ENCODE results near the gene ROPN1L. TPM values are rescaled to one million over a fixed set of nuclear protein-coding genes. Genes with fewer than 3 reads are reported as not detected.
"Not testable (repeated sequence)": the region's sequence is repeated elsewhere in the genome, so short reads cannot be mapped to it uniquely, and the experiment has no call there.

ROPN1L gene
- total and polyA plus RNA-seq, 3 donors from 2014 or later, result 199 to 538 (median 333) TPM

- H3K27me3 ChIP-seq, result no peaks in the 10 kb centered on the region
- H3K36me3 ChIP-seq (ENCODE audit: low read depth, missing control alignments), result no peaks in the 10 kb centered on the region
- H3K4me1 ChIP-seq, result no peaks in the 10 kb centered on the region
- intact Hi-C loops (cut with DNase I; ENCODE audit: low total_unique reads), result no loop called here
- no peak overlapping the region for H3K27ac ChIP-seq
- WGBS, 2 donors, result 66 to 67% methylated on average over 8 of the region's 8 CpGs
- no peak for DNase-seq
- no peak for TF ChIP-seq CTCF (IDR thresholded peaks at IDR 0.05)
- no peak for TF ChIP-seq POLR2A (IDR thresholded peaks at IDR 0.05)
- no peaks in the 10 kb centered on the region for H3K9me3 ChIP-seq
- H3K4me3 ChIP-seq, result no peak overlapping the region
Measured at GRCh38 chr5:10489810-10490426, 48.2 kb downstream of the ROPN1L start.

GRCh38 chr5:10490927-10491672, 49.4 kb downstream of the ROPN1L start:
- WGBS, 2 donors, result 78 to 82% methylated on average over 14 of the region's 14 CpGs
- TF ChIP-seq POLR2A (IDR thresholded peaks at IDR 0.05) (no peak), CTCF (IDR thresholded peaks at IDR 0.05) (no peak)
- no peaks in the 10 kb centered on the region for H3K27me3 ChIP-seq
- DNase-seq, result no peak
- intact Hi-C loops (cut with DNase I; ENCODE audit: low total_unique reads), result no loop called here
- no peaks in the 10 kb centered on the region for H3K9me3 ChIP-seq
- no peak overlapping the region for H3K27ac ChIP-seq
- no peaks in the 10 kb centered on the region for H3K36me3 ChIP-seq (ENCODE audit: low read depth, missing control alignments)
- no peak overlapping the region for H3K4me3 ChIP-seq
- H3K4me1 ChIP-seq, result no peaks in the 10 kb centered on the region

- TF ChIP-seq CTCF (IDR thresholded peaks at IDR 0.05) (no peak), POLR2A (IDR thresholded peaks at IDR 0.05) (no peak)
- Histone ChIP-seq H3K36me3 (ENCODE audit: low read depth, missing control alignments) (no peaks in the 10 kb centered on the region), H3K27ac (no peak overlapping the region), H3K27me3 (no peaks in the 10 kb centered on the region), H3K9me3 (no peaks in the 10 kb centered on the region), H3K4me1 (no peaks in the 10 kb centered on the region), H3K4me3 (no peak overlapping the region)
- no peak for DNase-seq
- intact Hi-C loops (cut with DNase I; ENCODE audit: low total_unique reads), result no loop called here
- WGBS, 2 donors, result 88 to 90% methylated on average over 9 of the region's 9 CpGs
Measured at GRCh38 chr5:10491673-10492026, 50.0 kb downstream of the ROPN1L start.

GRCh38 chr5:10493884-10494283, 52.2 kb downstream of the ROPN1L start:
- intact Hi-C loops (cut with DNase I; ENCODE audit: low total_unique reads), result no loop called here
- Histone ChIP-seq H3K27ac (no peak overlapping the region), H3K36me3 (ENCODE audit: low read depth, missing control alignments) (no peaks in the 10 kb centered on the region), H3K4me3 (no peak overlapping the region), H3K4me1 (no peaks in the 10 kb centered on the region), H3K27me3 (no peaks in the 10 kb centered on the region), H3K9me3 (no peaks in the 10 kb centered on the region)
- WGBS, 2 donors, result 88 to 89% methylated on average over 4 of the region's 4 CpGs
- TF ChIP-seq CTCF (IDR thresholded peaks at IDR 0.05), result no peak
- TF ChIP-seq POLR2A (IDR thresholded peaks at IDR 0.05), result no peak
- DNase-seq, result no peak

- WGBS, 2 donors, result 91 to 92% methylated on average over 6 of the region's 6 CpGs
- H3K27ac ChIP-seq; DNase-seq; H3K27me3 ChIP-seq; H3K9me3 ChIP-seq; H3K36me3 ChIP-seq (ENCODE audit: low read depth, missing control alignments); intact Hi-C loops (cut with DNase I; ENCODE audit: low total_unique reads); H3K4me1 ChIP-seq; H3K4me3 ChIP-seq: not testable (repeated sequence)
Measured at GRCh38 chr5:10494497-10494896, 52.8 kb downstream of the ROPN1L start.
